Endodermal cell (in vitro differentiated cells): ENCODE results near the gene CENPP. TPM values are rescaled to one million over a fixed set of nuclear protein-coding genes. Genes with fewer than 3 reads are reported as not detected.
"Not testable (repeated sequence)": the region's sequence is repeated elsewhere in the genome, so short reads cannot be mapped to it uniquely, and the experiment has no call there.

Experiments
- DNase-seq: peaks from one replicate; pipeline ENCODE4 v3.0.0-alpha.2; 2017
- H3K27ac ChIP-seq: 2 replicates; pipeline ENCODE4 v1.5.1; 2013; ENCODE audit warnings: mild to moderate bottlenecking, low read depth, low read length, moderate library complexity
- H3K27me3 ChIP-seq: 2 replicates; pipeline ENCODE4 v1.6.1; 2013; ENCODE audit warnings: mild to moderate bottlenecking, low read length, moderate library complexity; ENCODE audit not compliant: insufficient read depth, control insufficient read depth, poor library complexity, severe bottlenecking
- H3K36me3 ChIP-seq: 2 replicates; pipeline ENCODE4 v1.7.0; 2013; ENCODE audit warnings: mild to moderate bottlenecking, low read length, moderate library complexity; ENCODE audit not compliant: control insufficient read depth, insufficient read depth
- H3K4me1 ChIP-seq: one replicate; pipeline ENCODE4 v1.7.0; 2013; ENCODE audit warnings: low read length; ENCODE audit not compliant: control insufficient read depth, insufficient read depth
- H3K4me3 ChIP-seq: 2 replicates; pipeline ENCODE4 v1.5.1; 2013; ENCODE audit warnings: mild to moderate bottlenecking, low read length, moderate library complexity
- H3K9ac ChIP-seq: 2 replicates; pipeline ENCODE4 v1.6.1; 2013; ENCODE audit warnings: mild to moderate bottlenecking, low read length, moderate library complexity; ENCODE audit not compliant: poor library complexity, severe bottlenecking; ENCODE audit errors: extremely low read depth
- H3K9me3 ChIP-seq: 2 replicates; pipeline ENCODE4 v1.6.1; 2013; ENCODE audit warnings: mild to moderate bottlenecking, low read length, moderate library complexity; ENCODE audit not compliant: control insufficient read depth
- H3K27ac Mint-ChIP-seq: 2 replicates; pipeline ENCODE4 v1.8.0; 2020; ENCODE audit warnings: mixed read lengths
- H3K27me3 Mint-ChIP-seq: 2 replicates; pipeline ENCODE4 v1.8.0; 2021; ENCODE audit warnings: mild to moderate bottlenecking, mixed read lengths; ENCODE audit not compliant: insufficient read depth
- H3K36me3 Mint-ChIP-seq: 2 replicates; pipeline ENCODE4 v1.8.0; 2020; ENCODE audit warnings: low read depth, mixed read lengths
- H3K4me1 Mint-ChIP-seq: 2 replicates; pipeline ENCODE4 v1.8.0; 2020; ENCODE audit warnings: mixed read lengths
- H3K4me3 Mint-ChIP-seq: 2 replicates; pipeline ENCODE4 v1.8.0; 2020; ENCODE audit warnings: mild to moderate bottlenecking, moderate library complexity, mixed read lengths
- H3K9me3 Mint-ChIP-seq: 2 replicates; pipeline ENCODE4 v1.8.0; 2020; ENCODE audit warnings: mild to moderate bottlenecking, mixed read lengths
- CTCF ChIP-seq: fragments of 200-600 bp; sonication (generic); conservative IDR thresholded peaks from 2 replicates; pipeline ENCODE4 v1.5.0; 2021; ENCODE audit warnings: antibody characterized with exemption, mild to moderate bottlenecking
- WGBS, 2 experiments: methylation state at CpG; one replicate each; pipeline versions ENCODE4 v1.1.5 to v1.1.7; 2013; ENCODE audit warnings: missing lambda C conversion rate in 2 of 2, mixed read lengths in 1 of 2; ENCODE audit not compliant: insufficient coverage in 1 of 2, insufficient read length in 1 of 2; 5-methylcytosine and 5-hydroxymethylcytosine counted together
- total RNA-seq, 2 donors: library from RNA; stranded (reverse); fragmentation: NEBNext Ultra II Directional in 1 of 2; extraction: Animal tissue kit (Norgen Biotek cat#: 25700) in 1 of 2; gene quantifications; 2 replicates in 1 of 2; 3 replicates in 1 of 2; pipeline ENCODE4 v1.2.1, GENCODE V29; 2021

Gene CENPP
- total RNA-seq, 2 donors from 2014 or later = 8.2 to 9.2 TPM

- Mint-ChIP-seq H3K27ac (no peak overlapping the region), H3K36me3 (no peaks in the 10 kb centered on the region), H3K4me3 (no peak overlapping the region), H3K4me1 (peaks cover 3% of the 10 kb centered on the region), H3K27me3 (no peaks in the 10 kb centered on the region), H3K9me3 (no peaks in the 10 kb centered on the region)
- no peak overlapping the region for H3K4me3 ChIP-seq
- H3K9me3 ChIP-seq = no peaks in the 10 kb centered on the region
- no peaks in the 10 kb centered on the region for H3K27me3 ChIP-seq
- no peak for TF ChIP-seq CTCF
- no peak for DNase-seq
- H3K9ac ChIP-seq = no peak overlapping the region
- H3K36me3 ChIP-seq = no peaks in the 10 kb centered on the region
- H3K27ac ChIP-seq = no peak overlapping the region
- H3K4me1 ChIP-seq = no peaks in the 10 kb centered on the region
Observed at GRCh38 chr9:92564504-92564903, 238.8 kb downstream of the CENPP start.

- Mint-ChIP-seq H3K36me3 (no peaks in the 10 kb centered on the region), H3K4me1 (peaks cover 3% of the 10 kb centered on the region), H3K27ac (no peak overlapping the region), H3K9me3 (no peaks in the 10 kb centered on the region), H3K4me3 (no peak overlapping the region), H3K27me3 (no peaks in the 10 kb centered on the region)
- no peak overlapping the region for H3K9ac ChIP-seq
- H3K4me1 ChIP-seq = no peaks in the 10 kb centered on the region
- no peak for TF ChIP-seq CTCF
- H3K4me3 ChIP-seq = no peak overlapping the region
- no peak overlapping the region for H3K27ac ChIP-seq
- no peaks in the 10 kb centered on the region for H3K27me3 ChIP-seq
- WGBS, 2 experiments = 85% methylated on average over 2 of the region's 2 CpGs; no CpG with 5 or more reads in 1 of the 2 experiments
- H3K9me3 ChIP-seq = no peaks in the 10 kb centered on the region
- DNase-seq = no peak
- H3K36me3 ChIP-seq = no peaks in the 10 kb centered on the region
Observed at GRCh38 chr9:92564982-92565381, 239.2 kb downstream of the CENPP start.

GRCh38 chr9:92571871-92572270, 246.1 kb downstream of the CENPP start:
- H3K4me1 ChIP-seq, H3K27ac Mint-ChIP-seq, H3K4me1 Mint-ChIP-seq, H3K4me3 Mint-ChIP-seq, H3K36me3 Mint-ChIP-seq, H3K9me3 ChIP-seq, H3K4me3 ChIP-seq, H3K36me3 ChIP-seq, H3K27me3 Mint-ChIP-seq, H3K9ac ChIP-seq, H3K27ac ChIP-seq, DNase-seq, H3K27me3 ChIP-seq: not testable (repeated sequence)
- WGBS, 2 experiments = 97% methylated on average over 2 of the region's 2 CpGs; no CpG with 5 or more reads in 1 of the 2 experiments
- H3K9me3 Mint-ChIP-seq = peaks cover 21% of the 10 kb centered on the region

- not testable (repeated sequence) for H3K27ac ChIP-seq, H3K36me3 Mint-ChIP-seq, H3K4me3 Mint-ChIP-seq, H3K9ac ChIP-seq, H3K27me3 ChIP-seq, DNase-seq, H3K4me1 ChIP-seq, H3K27ac Mint-ChIP-seq, H3K36me3 ChIP-seq, H3K27me3 Mint-ChIP-seq, H3K4me1 Mint-ChIP-seq, H3K9me3 ChIP-seq, H3K4me3 ChIP-seq
- peaks cover 22% of the 10 kb centered on the region for H3K9me3 Mint-ChIP-seq
- 92 to 95% methylated on average over 11 to 14 of the region's 14 CpGs for WGBS, 2 experiments
Observed at GRCh38 chr9:92573612-92574011, 247.9 kb downstream of the CENPP start.
